C4-2B (cell line): ENCODE data around the gene FUOM.

Experiments
- ZFX ChIP-seq: fragments of 450-650 bp; IDR thresholded peaks from 2 replicates; pipeline ENCODE4 v1.6.1; 2017
- TF ChIP-seq, protein P1 (sequence below): fragments of 450-650 bp; conservative IDR thresholded peaks from 2 replicates; pipeline ENCODE4 v1.5.1; 2017; ENCODE audit warnings: mild to moderate bottlenecking

- TF ChIP-seq, protein P1, sequence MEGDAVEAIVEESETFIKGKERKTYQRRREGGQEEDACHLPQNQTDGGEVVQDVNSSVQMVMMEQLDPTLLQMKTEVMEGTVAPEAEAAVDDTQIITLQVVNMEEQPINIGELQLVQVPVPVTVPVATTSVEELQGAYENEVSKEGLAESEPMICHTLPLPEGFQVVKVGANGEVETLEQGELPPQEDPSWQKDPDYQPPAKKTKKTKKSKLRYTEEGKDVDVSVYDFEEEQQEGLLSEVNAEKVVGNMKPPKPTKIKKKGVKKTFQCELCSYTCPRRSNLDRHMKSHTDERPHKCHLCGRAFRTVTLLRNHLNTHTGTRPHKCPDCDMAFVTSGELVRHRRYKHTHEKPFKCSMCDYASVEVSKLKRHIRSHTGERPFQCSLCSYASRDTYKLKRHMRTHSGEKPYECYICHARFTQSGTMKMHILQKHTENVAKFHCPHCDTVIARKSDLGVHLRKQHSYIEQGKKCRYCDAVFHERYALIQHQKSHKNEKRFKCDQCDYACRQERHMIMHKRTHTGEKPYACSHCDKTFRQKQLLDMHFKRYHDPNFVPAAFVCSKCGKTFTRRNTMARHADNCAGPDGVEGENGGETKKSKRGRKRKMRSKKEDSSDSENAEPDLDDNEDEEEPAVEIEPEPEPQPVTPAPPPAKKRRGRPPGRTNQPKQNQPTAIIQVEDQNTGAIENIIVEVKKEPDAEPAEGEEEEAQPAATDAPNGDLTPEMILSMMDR = no peak
- TF ChIP-seq ZFX = no peak
Measured at GRCh38 chr10:133397938-133398337, 40.1 kb upstream of the FUOM start.
